Measurements from ENCODE around the gene C14orf39. TPM values are rescaled to one million over a fixed set of nuclear protein-coding genes. Genes with fewer than 3 reads are reported as not detected.

The C14orf39 gene
- total RNA-seq, 1 experiment from 2014 or later = 0.47 TPM

GRCh38 chr14:60510951-60511599 lies 25.2 kb upstream of the C14orf39 start:
- ChIA-PET POLR2A (ENCODE audit: unreplicated experiment) (no interaction called here), CTCF (no interaction called here)
- DNase-seq (no peak), ATAC-seq (no peak)
- H2AFZ ChIP-seq (ENCODE audit: low read length) = no peak overlapping the region
- intact Hi-C loops (cut with micrococcal nuclease) = no loop called here
- H3K79me2 ChIP-seq (ENCODE audit: low read length) = no peaks in the 10 kb centered on the region
- no peaks in the 10 kb centered on the region for H3K9me2 ChIP-seq (replicated peaks; ENCODE audit: low read length)
- no peak overlapping the region for H3K27ac ChIP-seq (ENCODE audit: low read length)
- no peaks in the 10 kb centered on the region for H4K20me1 ChIP-seq (ENCODE audit: low read length)
- TF ChIP-seq EZH2 (IDR thresholded peaks at IDR 0.05; ENCODE audit: low read length, unreplicated experiment) = no peak
- no peak for TF ChIP-seq CTCF (conservative IDR thresholded peaks at IDR 0.05; ENCODE audit: low read depth, low read length)
- no peak for TF ChIP-seq EZH2phosphoT487 (IDR thresholded peaks at IDR 0.05; ENCODE audit: borderline replicate concordance, low read length)
- H3K4me2 ChIP-seq (ENCODE audit: low read length) = no peak overlapping the region
- H3K4me1 ChIP-seq (ENCODE audit: insufficient read depth, low read length) = no peaks in the 10 kb centered on the region
- no peaks in the 10 kb centered on the region for H3K9me3 ChIP-seq (ENCODE audit: low read length)
- H3F3A ChIP-seq (ENCODE audit: low read length, unreplicated experiment) = no peaks in the 10 kb centered on the region
- no peak overlapping the region for H3K9ac ChIP-seq (ENCODE audit: low read length)
- no peak overlapping the region for H3K4me3 ChIP-seq (ENCODE audit: low read length)
- peaks cover 64% of the 10 kb centered on the region for H3K27me3 ChIP-seq (ENCODE audit: low read length)
- no TSS peak for BruUV-seq (replicated peaks)
- H3K36me3 ChIP-seq (ENCODE audit: low read depth, low read length) = no peaks in the 10 kb centered on the region

DNA sequence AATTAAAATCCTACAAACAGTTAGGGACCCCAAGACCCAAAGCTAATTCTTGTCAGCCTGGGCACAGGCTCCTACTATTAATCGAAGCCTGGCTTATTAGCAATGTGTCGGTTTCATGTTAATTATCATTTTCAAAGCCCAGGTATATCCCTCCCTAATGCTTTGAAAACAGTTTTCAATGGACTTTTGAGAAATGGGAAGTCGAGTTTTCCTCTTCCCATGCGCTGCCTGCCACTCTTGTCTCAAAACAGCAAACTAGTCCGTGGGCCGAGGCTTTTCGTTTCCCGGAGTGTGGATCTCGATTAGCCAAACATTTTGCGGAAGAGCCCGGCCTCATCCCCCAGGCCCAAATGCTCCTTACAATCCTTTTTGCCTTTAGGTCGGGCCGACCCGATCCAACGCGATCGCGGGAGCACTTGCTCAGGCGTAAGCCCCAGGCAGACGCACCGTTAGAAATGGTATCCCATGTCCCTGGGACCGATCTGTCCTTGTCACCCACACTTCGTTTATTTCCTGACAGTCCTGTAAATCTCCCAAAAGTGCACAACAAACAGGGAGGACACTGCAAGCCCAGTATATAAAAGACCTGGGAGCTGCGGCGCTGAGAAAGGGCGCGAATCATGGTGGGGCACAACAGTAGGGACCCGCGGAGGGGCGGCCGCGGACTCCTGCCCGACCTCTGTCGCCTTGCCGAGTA lies 24.5 kb upstream of the C14orf39 start:
- CTCF ChIA-PET = no interaction called here
- no peaks in the 10 kb centered on the region for H3K79me2 ChIP-seq (ENCODE audit: low read length)

More for the DNA sequence above, 24.5 kb upstream of the C14orf39 start:
- H3K36me3 ChIP-seq (ENCODE audit: low read depth, low read length) = no peaks in the 10 kb centered on the region
- no peaks in the 10 kb centered on the region for H3F3A ChIP-seq (ENCODE audit: low read length, unreplicated experiment)
- no TSS peak for BruUV-seq (replicated peaks)
- no peak for TF ChIP-seq EZH2phosphoT487 (IDR thresholded peaks at IDR 0.05; ENCODE audit: borderline replicate concordance, low read length)
- no peak for TF ChIP-seq EZH2 (IDR thresholded peaks at IDR 0.05; ENCODE audit: low read length, unreplicated experiment)
- no peak for TF ChIP-seq CTCF (conservative IDR thresholded peaks at IDR 0.05; ENCODE audit: low read depth, low read length)
- ATAC-seq = no peak
- POLR2A ChIA-PET (ENCODE audit: unreplicated experiment) = interaction anchor here (0.7 kb wide), 1 partner anchor 217 kb away, joined by 5 read pairs; no protein-coding TSS in a partner anchor
- H3K27ac ChIP-seq (ENCODE audit: low read length) = no peak overlapping the region
- no peaks in the 10 kb centered on the region for H3K9me3 ChIP-seq (ENCODE audit: low read length)
- H4K20me1 ChIP-seq (ENCODE audit: low read length) = no peaks in the 10 kb centered on the region
- no peak overlapping the region for H3K4me3 ChIP-seq (ENCODE audit: low read length)
- no peaks in the 10 kb centered on the region for H3K4me1 ChIP-seq (ENCODE audit: insufficient read depth, low read length)
- no peak overlapping the region for H3K9ac ChIP-seq (ENCODE audit: low read length)
- intact Hi-C loops (cut with micrococcal nuclease) = no loop called here
- no peak overlapping the region for H2AFZ ChIP-seq (ENCODE audit: low read length)
- no peaks in the 10 kb centered on the region for H3K9me2 ChIP-seq (replicated peaks; ENCODE audit: low read length)
- DNase-seq = no peak
- no peak overlapping the region for H3K4me2 ChIP-seq (ENCODE audit: low read length)
- peaks cover 71% of the 10 kb centered on the region for H3K27me3 ChIP-seq (ENCODE audit: low read length)

Data from PC-3 (cell line).